NT2/D1 (cell line): ENCODE data around the gene INO80.

ENCODE experiments used
- SUZ12 ChIP-seq: IDR thresholded peaks from 2 replicates; pipeline ENCODE4 v1.6.1; 2011; ENCODE audit not compliant: insufficient read length, insufficient read depth; ENCODE audit errors: extremely low read depth
- YY1 ChIP-seq: IDR thresholded peaks from 2 replicates; pipeline ENCODE4 v1.6.1; 2011; ENCODE audit not compliant: insufficient read length, insufficient read depth
- ZNF274 ChIP-seq: IDR thresholded peaks from 2 replicates; pipeline ENCODE4 v1.6.1; 2011; ENCODE audit warnings: mild to moderate bottlenecking, low read depth, low read length

DNA sequence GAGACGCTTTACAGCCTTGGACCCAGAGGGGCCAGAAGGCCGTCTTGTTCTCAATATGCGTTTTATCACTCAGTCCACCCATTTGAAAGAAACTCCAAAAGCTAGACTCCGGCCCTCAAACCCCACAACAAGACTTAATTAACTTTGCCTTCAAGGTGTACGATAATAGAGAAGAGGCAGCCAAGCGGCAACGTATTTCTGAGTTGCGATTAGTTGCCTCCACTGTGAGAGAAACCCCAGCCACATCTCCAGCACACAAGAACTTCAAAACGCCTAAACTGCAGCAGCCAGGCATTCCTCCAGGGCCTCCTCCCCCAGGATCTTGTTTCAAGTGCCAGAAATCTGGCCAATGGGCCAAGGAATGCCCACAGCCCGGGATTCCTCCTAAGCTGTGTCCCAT lies 17.4 kb upstream of the INO80 start:
- no peak for TF ChIP-seq YY1
- TF ChIP-seq ZNF274: no peak
- no peak for TF ChIP-seq SUZ12
